GM21526 (cell line): Measurements from ENCODE around the gene GCNT1.
"Not testable (repeated sequence)": the region's sequence is repeated elsewhere in the genome, so short reads cannot be mapped to it uniquely, and the experiment has no call there.

ENCODE experiments used
- ATAC-seq: cut with Tn5 transposase; IDR thresholded peaks from one replicate; pipeline ENCODE4 v1.9.1; 2021; ENCODE audit warnings: moderate library complexity; ENCODE audit not compliant: unreplicated experiment, low FRiP score

GCNT1 gene

DNA sequence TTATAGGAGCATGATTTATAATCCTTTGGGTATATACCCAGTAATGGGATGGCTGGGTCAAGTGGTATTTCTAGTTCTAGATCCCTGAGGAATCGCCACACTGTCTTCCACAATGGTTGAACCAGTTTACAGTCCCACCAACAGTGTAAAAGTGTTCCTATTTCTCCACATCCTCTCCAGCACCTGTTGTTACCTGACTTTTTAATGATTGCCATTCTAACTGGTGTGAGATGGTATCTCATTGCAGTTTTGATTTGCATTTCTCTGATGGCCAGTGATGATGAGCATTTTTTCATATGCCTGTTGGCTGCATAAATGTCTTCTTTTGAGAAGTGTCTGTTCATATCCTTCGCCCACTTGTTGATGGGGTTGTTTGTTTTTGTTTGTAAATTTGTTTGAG lies 20.4 kb downstream of the GCNT1 start:
- ATAC-seq = not testable (repeated sequence)

DNA sequence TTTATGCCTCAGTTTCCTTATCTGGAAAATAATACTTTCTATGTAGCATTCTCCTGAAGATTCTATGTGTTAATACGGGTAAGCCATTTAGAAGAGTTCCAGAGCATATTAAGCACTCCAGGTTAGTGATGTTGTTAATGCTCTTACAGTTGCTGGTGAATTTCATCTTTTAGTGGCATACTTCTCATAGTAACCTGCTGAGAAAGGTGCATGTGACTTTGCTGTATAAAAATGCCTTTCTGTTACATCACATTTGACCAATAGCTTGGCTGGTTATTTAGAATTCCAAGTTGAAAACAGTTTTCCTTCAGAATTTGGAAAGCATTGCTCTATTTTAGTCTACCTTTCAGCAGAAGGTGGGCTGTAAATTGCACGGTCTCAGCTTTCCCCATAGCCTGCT lies 27.2 kb downstream of the GCNT1 start:
- no peak for ATAC-seq

DNA sequence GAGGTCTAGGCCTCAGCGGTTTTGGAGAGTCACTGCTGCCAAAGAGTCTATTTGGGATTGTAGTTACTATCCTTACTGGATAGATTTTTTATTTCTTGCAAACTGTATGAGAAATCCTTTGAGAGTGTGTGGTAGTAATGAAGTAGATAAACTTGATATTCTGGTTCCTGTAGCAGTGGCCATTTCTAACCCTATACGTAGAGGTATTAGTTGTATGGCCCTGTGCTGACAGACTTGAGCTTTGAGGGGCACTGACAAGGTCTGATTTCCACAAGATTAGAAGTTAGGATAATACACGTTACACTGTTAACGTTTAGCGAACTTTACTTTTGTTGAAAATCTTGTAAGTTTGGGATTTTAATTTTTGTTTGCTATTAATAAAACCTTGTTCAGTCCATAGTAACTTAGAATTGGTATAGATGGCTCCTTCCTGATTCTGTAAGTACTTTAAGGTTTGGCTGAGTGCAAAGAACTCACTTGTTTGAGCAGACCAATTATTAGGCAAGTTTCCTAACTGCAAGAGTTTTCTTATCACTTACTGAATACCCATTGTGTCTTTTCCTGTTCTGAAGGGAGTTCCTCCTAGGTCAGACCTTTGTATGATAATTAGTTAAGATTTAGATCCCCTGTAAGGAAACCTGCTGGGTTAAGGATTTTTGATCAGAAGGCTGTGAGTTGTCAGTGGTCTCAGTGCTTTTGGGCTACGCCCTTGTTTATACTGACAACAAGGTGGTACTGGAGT lies 31.4 kb downstream of the GCNT1 start:
- ATAC-seq = no peak

DNA sequence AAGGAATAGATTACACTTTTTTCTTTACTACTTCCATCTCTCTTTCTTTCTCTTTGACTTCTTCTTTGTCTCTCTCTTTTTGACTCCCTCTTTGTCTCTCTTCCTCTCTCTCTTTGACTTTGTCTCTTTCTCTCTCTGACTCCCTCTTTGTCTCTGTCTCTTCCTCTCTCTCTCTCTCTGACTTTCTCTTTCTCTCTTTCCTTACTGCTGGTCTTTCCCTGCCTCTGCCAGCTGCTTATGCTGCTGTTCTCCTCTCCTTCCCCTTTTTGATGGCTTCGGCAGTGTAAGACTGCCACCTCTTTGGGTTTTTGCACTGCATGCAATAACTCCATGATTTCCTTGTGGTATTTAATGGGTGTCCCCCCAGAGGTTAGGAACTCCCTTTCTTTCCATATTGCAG lies 32.1 kb downstream of the GCNT1 start:
- ATAC-seq = not testable (repeated sequence)

DNA sequence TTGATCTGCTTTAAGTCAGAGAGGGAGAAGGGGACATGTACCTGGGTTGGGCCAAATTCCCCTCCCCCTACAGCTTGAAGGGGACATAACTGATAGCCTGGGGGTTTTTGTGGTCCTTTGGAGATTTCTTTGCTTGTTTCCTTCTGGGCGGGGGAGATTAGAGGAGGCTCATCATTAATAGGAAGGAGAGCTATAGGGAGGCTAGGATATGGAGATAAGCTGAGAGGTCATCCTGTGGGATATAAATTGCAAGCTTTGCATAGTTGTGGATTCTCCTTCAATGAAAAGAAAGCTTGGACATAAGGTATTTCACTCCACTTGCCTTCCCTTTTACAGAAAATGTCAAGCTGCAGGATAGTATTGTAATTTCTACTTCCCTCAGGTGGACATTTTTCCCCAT lies 34.5 kb downstream of the GCNT1 start:
- ATAC-seq = not testable (repeated sequence)

DNA sequence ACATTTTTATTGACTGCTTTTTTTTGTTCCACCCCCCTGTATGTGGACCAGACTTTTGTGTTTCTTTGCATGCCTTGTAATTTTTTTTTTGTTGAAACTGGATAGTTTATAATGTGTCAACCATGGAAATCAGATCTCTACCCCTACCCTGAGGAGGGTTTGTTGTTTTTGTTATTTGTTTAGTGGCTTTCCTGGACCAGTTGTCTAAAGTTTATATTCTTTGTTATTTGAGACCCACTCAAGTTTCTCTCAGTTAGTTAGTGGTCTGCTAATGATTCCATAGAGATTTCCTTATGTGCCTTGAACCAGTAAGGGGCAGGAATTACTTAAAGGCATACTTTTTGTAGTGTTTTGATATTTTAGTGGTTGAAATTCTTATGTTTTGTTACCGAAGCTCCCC lies 41.1 kb downstream of the GCNT1 start:
- ATAC-seq = no peak

DNA sequence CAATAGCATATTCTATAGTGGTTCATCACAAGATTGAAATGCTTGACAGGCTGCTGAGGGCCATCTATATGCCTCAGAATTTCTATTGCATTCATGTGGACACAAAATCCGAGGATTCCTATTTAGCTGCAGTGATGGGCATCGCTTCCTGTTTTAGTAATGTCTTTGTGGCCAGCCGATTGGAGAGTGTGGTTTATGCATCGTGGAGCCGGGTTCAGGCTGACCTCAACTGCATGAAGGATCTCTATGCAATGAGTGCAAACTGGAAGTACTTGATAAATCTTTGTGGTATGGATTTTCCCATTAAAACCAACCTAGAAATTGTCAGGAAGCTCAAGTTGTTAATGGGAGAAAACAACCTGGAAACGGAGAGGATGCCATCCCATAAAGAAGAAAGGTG lies 43.8 kb downstream of the GCNT1 start:
- ATAC-seq = no peak

DNA sequence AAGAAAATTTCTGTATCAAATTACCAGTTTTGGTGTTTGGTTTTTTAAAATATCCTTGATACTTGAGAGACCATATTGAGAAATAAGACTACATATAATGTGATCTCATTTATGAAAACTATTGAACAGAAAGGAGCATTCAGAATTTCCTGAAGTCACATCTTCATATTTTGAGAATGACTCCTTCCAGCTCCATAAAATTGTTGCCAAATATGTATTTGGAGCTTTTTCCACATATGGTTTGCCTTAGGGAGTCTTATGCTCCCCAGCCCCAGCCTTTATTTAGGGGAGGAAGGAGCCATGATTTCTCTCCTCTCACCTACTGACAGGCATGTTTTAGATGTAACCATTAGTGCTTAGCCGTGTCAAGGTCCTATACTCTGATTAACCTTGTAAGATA lies 51.1 kb downstream of the GCNT1 start:
- no peak for ATAC-seq

DNA sequence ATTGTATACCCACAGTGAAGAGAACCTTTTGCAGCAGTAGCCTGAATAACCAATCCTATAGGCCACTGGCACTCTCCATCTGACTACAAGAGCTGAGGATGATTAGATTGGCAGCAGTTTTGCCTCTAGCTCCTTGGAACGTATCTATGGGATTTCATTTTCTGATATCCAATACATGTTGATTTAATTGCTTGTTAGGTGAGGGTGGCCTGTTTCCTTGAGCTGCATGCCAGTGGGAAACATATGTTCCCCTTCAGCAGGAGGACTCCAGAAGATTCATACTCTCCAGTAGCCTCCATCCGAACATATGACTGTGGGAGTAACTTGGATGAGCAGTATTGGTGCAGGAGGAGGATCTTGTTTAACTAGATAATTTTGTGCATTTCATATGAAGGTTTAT lies 51.5 kb downstream of the GCNT1 start:
- no peak for ATAC-seq

DNA sequence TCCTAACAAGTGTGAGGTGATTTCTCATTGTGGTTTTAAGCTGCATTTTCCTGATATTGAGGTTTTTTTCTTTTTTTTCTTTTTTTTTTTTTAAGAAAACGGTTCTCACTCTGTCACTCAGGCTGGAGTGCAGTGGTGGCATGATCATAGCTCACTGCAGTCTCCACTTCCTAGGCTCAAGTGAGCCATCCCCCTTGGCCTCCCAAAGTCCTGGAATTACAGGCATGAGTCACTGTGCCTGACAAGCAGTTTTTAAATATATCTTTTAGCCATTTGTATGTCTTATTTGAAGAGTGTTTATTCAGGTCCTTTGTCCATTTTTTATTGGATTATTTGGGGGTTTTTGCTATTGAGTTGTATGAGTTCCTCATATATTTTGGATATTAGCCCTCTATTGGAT lies 53.8 kb downstream of the GCNT1 start:
- no peak for ATAC-seq

DNA sequence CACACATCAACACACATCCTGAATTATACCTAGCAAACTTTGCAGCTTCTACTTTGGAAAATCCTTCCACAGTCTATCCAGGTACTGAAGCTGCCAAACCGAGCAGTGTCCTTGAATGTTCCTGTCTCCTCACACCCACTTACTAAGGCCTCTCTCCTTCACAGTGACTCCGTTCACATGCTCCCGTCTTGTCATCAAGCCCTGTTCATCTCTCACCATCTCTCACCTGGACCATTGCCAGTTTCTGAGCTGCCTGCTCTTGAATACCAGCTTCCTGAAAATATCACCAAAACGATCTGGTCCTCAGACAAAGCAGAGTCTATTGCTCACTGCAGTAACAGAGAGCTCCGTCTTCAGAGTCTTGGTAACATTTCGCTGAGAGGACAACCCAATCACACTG lies 57.4 kb downstream of the GCNT1 start:
- no peak for ATAC-seq

DNA sequence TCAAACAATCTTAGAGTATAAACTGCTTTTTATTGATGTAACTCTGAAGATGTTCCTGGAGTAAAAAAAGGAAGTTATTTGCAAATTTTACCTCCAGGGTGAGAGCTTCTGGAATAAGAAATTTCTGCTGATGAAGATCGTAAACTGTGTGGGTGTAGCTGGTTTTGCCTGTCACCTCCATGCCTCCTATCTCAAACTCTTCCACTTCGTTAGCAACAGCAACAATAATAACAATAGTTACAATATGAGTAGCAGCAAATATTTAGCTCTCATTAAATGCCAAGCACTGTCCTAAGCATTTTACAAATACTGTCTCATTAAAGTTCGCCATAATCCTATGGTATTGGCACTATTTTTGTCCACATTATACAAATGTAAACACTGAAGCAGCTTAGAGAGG lies 57.9 kb downstream of the GCNT1 start:
- ATAC-seq = no peak

DNA sequence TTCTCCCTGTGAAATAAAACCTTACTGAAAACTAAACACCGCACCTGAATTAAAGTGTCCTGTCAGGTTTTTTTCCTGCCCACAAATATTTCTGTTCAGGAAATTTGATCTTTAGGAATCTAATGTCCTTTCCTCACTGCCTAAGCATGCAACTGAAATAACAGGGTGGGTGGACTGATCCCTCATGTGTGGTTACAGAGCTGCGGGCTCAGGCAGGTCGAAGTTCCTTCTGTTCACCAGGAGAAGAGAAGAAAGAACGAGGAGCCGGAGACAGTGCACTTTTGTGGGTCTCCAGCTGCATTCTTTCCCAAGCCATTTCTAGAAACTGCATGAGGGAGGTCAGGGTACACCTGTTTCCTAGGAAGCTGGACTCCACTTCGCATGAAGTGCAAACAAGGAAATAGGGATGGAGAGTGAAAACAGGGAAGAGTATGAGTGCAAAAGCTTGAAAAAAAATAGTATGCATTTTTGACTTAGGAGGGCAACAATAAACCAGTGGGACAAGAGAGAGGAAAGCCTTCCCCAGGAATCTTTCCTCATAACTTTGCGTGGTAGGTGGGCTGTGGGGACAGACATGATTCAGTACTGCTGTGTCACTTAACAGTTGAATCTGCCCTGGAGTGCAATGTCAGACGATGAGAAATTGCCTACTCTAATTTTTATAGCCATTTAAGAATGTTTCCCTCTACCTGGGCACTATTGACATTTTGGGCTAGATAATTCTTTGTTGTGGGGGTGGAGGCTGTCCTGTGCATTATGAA lies 60.3 kb downstream of the GCNT1 start:
- ATAC-seq = no peak

DNA sequence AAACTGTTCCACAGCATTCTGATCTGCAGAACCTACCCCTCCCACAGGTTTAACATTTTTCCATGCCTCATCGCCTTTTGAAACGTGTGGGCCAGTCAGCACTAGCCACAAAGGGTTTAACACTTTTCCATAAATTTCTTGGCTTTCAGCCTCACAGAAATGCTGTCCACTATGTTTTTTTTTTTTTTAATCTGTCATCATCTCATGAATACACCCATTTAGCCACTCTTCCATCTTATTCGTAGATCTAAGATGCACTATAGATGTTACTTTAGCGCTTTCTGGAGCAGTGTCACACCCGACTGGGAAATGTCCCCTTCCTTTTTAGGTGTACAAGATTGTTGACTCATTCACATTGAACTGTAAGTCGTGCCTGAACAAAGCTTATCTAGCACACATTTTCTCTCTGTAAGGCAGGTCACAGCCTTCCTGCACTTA lies 62.3 kb downstream of the GCNT1 start:
- ATAC-seq = no peak

DNA sequence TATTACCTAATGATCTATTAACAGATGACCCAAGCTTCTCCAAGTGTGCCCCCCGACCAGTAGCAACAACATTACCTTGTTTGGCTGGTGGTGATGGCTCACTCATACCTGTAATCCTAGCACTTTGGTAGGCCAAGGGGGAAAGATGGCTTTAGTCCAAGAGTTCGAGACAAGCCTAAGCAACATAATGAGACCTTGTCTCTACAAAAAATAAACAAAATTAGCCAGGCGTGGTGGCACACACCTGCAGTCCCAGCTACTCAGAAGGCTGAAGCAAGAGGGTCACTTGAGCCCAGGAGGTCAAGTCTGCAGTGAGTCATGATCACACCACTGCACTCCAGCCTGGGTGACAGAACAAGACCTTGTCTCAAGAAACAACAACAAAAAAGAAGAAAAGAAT lies 62.9 kb downstream of the GCNT1 start:
- ATAC-seq = no peak

DNA sequence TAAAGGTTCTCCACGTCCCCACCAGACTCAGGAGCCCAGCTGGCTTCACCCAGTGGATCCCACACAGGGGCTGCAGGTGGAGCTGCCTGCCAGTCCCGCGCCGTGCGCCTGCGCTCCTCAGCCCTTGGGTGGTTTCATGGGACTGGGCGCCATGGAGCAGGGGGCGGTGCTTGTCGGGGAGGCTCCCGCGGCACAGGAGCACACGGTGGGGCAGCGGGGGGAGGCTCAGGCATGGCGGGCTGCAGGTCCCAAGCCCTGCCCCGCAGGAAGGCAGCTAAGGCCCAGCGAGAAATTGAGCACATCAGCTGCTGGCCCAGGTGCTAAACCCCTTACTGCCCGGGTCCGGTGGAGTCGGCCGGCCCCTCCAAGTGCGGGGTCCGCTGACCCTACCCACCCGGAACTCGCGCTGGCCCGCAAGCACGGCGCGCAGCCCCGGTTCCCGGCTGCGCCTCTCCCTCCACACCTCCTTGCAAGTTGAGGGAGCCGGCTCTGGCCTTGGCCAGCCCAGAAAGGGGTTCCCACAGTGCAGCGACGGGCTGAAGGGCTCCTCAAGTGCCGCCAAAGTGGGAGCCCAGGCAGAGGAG lies 64.7 kb downstream of the GCNT1 start:
- not testable (repeated sequence) for ATAC-seq

DNA sequence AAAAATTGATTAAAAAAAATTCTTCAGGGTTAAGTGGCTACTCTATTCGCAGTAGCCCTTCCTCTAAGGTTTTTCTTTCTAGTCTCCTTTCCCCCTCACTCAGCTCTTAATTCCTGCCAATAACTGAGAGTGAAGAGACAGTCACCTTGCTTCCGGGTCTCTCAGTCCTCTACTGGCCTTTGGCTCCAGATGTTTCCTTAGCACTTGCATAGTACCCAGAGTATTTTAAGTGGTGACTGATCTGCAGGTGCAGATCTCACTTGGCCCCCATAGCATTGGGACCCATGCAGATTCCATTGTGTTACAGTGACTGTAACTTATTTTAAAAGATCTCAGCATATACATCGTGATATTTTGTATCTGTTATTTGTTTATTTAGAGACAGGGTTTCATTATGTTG lies 66.2 kb downstream of the GCNT1 start:
- ATAC-seq = peak; percentile 55

DNA sequence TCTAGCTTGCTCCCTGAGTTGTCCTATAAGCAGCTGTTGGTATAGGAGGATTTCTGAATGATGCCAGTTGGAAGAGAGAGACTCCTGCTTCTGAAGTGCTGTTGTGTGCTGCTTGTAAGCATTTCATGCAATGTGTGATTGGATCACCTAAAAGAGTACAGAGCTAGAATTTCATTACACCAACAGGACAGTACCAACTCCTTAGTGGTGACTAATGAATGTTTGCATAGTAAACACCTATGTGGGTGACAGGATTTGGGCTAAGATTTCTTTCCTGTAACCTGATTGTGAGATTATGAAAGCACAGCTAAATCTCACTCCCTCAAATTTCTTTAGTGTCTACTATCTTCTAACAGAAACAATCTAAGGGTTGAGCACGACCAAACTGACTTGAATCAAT lies 67.0 kb downstream of the GCNT1 start:
- no peak for ATAC-seq

DNA sequence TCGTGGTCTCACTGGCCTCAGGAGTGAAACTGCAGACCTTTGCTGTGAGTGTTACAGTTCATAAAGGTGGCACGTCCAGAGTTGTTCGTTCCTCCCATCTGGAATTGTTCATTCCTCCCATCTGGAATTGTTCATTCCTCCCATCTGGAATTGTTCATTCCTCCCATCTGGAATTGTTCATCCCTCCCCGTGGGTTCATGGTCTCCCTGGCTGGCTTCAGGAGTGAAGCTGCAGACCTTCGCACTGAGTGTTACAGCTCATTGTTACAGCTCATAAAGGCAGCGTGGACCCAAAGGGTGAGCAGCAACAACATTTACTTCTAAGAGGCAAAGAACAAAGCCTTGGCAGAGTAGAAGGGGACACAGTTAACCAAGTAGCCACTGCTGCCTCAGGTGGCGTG lies 69.1 kb downstream of the GCNT1 start:
- ATAC-seq = no peak

DNA sequence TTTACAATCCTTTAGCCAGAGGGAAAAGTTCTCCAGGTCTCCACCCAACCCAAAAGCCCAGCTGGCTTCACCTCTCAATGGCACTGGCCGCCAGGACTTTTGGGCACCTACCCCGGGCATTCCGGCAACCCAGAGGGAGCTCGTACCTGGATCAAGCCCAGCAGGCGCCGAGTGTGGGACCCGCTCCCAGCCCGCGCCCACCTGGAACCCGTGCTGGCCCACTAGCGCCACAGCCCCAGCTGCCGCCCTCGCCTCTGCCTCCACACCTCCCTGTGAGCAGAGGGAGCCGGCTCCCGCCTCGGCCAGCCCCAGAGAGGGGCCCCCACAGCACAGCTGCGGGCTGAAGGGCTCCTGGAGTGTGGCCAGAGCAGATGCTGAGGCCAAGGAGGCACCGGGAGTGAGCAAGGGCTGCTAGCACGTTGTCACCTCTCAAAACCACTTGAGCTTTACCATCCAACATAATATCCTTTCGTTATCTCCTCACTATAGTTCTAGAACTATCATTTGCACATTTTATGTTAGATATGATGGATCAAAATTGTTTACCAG lies 69.7 kb downstream of the GCNT1 start:
- no peak for ATAC-seq

DNA sequence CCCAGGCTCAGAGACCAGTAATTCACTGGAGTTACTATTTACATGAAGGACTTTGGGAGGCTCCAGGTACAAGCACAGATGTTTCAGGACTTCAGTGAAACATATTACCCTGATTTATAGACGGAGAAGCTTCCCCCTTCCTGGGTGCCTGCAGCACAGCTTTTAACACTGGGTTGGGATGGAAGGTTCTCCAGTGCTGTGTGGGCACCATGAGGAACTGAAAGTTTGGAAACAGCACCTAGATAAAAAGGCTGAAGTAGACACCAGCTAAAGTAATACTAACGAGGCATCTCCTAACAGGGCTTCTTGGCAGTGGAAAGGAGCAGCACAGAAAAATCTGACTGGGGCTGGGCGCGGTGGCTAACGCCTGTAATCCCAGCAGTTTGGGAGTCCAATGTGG lies 70.7 kb downstream of the GCNT1 start:
- ATAC-seq = no peak
